Right lung (tissue), 10 donors: ENCODE data around the gene OR4F6. TPM values are rescaled to one million over a fixed set of nuclear protein-coding genes. Genes with fewer than 3 reads are reported as not detected.
A peak's percentile ranks its signal among the peaks of the same experiment; 100 is the strongest.
"Not testable (repeated sequence)": the region's sequence is repeated elsewhere in the genome, so short reads cannot be mapped to it uniquely, and the experiment has no call there.

Experiments used
- DNase-seq, 2 donors: peaks; one replicate each; pipeline ENCODE4 v3.0.0-alpha.2; 2013
- long read RNA-seq, 8 donors: transcript quantifications; one replicate each; lab custom pipeline, GENCODE V29; 2026
- polyA plus RNA-seq, 5 donors: library from polyadenylated mRNA; unstranded; fragments of 120-200 nt; gene quantifications; one replicate each; pipeline versions ENCODE4 v1.2.1 to v1.2.3, GENCODE V29; 2013; ENCODE audit warnings: inconsistent platforms in 1 of 5, low replicate concordance in 1 of 5; ENCODE audit not compliant: insufficient read length in 5 of 5, insufficient read depth in 1 of 5

The OR4F6 gene, protein sequence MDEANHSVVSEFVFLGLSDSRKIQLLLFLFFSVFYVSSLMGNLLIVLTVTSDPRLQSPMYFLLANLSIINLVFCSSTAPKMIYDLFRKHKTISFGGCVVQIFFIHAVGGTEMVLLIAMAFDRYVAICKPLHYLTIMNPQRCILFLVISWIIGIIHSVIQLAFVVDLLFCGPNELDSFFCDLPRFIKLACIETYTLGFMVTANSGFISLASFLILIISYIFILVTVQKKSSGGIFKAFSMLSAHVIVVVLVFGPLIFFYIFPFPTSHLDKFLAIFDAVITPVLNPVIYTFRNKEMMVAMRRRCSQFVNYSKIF
- polyA plus RNA-seq, result not detected
- long read RNA-seq, donor 1, result 0 reads
- long read RNA-seq, donor 2, result 0 reads
- long read RNA-seq, donor 3, result 0 reads
- long read RNA-seq, donor 4, result 0 reads
- long read RNA-seq, donor 5, result 0 reads
- long read RNA-seq, donor 6, result 0 reads
- long read RNA-seq, donor 7, result 0 reads
- long read RNA-seq, donor 8, result 0 reads

DNA sequence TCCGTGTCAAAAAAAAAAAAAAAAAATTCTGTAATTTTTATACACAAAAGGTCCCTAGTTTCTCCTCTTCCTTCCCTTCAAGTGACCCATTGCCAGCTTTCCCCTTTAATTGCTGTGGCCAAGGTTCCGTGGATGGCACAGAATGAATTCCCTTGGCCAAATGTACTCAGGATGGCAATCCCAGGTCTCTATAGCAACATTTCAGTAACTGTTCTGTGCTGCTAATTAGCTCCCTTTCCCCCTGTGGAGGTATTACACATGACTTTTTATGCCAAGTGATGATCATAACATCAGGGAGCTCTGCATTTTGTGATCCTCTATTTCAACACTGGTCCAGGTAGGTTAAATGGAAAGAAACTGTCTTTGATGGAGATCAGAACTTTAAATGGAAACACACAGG, at the start of gene OR4F6:
OR4F6 (plus strand) TSS at position 301 of the 400 bp plus-strand sequence. CDS start 2,211 bp downstream, outside the sequence.
- DNase-seq, result no peak

DNA sequence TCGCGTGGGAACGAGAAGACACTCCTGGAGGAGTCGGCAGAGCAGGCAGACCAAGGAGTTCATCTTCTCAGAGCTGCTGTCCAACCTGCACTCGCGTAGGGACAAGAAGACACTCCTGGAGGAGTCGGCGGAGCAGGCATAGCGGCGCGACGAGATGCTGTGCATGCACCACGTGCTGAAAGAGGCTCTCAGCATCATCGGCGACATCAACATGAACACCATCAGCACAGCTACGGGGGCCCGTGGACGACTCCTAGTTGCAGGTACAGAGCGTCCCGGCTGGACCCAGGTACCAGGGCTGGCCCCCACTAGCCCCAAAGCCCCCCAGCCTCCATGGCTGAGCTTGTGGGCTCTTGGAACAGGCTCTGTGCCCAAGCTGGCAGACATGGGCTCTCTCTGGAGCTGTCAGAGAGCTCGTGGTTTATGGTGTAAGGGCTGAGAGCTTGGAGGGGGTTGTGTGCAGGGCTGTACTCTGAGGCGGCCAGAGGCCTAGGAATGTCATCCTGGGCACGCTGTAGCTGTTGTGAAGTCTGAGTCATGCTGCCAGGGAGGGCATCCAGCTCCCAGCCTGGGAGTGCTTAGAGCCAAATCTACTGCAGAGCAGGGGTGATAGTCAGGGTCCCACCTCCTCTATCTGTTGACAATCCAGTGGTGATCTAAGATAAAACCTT, 38.5 kb upstream of the OR4F6 start:
- not testable (repeated sequence) for DNase-seq

DNA sequence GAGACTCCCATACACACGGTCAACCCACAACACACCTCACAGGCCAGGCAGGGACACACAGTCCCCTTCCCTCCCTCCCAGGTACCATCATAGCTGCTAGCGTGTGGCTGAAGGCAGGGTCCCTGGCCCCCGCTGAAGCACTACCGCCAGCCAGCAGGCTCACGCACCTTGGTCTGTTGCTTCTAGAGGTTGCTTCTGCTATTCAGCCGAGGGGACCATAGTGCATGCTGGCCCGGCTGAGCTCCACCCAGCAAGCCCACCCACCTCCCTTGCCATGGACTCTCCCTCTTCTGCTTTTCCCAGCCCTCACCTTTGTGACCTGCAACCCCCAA, 38.0 kb upstream of the OR4F6 start:
- not testable (repeated sequence) for DNase-seq

DNA sequence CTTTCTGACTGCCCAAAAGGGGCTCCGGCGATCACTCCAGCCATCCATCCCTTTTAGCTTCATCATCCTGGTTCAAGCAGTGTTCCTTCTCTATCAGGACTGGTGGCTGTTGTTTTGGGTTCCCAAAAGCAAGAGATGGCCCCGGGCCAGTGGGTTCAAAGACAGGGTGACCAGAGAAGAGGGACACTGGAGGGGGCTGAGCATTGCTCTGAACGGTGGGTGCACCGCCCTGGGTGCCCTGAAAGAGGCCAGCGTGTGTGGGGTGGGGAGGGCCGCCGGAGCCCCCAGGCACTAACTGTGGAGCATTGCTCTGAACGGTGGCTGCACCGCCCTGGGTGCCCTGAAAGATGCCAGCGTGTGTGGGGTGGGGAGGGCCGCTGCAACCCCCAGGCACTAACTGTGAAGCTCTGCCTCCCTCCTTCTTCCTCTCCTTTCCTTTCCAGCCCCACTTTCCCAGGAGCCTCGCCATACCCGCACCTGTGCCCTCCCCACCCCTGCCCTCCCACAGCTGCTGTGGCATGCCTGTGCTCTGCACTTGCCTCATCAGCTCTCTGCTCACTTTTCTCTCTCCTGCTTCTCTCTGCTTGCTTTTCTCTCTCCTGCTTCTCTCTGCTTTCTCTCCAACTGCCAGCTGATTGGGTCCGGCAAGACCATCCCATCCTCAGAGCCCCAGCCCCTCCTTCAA, 37.4 kb upstream of the OR4F6 start:
- no peak for DNase-seq

DNA sequence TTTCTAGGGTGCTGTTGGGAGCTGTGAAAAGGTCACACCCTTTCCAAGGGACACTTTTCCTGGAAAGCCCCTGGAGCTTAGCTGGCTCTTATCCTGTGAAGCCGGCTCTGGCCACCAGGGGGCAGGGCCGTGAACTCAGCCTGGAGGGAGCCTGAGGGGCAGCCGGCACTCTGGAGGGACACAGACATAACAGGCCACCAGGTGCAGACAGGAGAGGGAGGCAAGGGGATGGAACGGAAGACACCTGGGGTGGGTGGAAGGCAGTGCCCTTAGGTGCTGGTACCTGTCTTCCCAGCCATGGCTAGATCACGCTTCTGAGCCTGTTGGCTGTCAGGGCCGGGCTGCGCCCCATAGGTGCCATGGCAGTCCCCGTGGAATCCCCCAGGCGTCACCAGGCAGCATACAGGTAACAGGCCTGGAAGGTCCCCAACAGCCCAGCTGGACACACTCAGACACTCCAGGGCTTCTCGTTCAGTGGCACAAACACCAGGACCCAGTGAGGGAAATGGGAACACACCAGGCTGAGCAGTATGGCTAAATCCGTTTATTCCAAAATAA, 36.1 kb upstream of the OR4F6 start:
- DNase-seq, result not testable (repeated sequence)

DNA sequence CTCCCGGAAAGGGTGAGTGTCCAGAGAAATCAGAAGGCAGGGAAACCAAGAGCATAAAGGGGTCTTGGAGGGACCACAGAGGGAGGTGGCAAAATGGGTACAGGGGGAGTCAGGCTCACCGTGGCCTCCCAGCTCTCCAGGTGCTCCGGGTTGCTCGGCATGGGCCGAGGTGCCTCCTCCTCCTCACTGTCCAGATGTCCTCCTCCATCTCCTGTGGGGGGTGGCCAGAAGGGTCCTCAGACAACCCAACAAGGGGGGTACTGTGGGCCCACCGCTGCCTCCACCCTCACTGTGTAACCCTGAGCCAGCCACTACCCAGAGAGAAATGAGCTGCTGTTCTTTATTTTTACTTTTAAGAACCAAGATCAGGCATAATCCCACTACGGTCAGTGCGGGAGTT, 30.4 kb upstream of the OR4F6 start:
- DNase-seq, result no peak

DNA sequence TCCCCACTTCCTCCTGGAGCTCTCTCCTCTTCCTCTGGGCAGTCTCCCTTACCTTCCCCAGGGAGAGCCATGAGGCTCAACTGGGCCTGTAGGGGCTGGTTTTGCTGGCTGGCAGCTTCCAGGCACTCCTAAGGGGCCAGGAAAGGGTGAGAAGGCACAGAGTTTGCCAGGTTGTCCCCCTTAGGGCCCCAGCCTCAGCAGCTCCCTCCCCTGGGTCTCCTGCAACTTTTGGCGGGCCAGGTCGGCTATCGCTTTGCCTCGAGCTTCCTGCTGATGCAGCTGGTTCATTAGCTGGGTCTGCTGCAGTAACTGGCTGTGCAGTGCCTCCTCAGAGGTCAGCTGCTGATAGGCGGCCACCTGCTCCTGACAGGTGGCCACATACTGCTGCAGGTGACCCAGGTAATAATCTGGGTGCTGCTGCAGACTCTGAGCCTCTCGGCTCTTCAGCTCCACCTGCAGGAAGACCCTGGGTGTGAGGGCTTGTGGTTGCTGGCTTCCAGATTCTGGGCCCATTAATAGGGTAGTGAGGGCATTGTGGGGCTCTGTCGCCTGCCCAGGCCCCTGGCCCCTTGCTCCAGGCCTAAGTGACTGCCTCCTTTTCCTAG, 29.7 kb upstream of the OR4F6 start:
- no peak for DNase-seq

DNA sequence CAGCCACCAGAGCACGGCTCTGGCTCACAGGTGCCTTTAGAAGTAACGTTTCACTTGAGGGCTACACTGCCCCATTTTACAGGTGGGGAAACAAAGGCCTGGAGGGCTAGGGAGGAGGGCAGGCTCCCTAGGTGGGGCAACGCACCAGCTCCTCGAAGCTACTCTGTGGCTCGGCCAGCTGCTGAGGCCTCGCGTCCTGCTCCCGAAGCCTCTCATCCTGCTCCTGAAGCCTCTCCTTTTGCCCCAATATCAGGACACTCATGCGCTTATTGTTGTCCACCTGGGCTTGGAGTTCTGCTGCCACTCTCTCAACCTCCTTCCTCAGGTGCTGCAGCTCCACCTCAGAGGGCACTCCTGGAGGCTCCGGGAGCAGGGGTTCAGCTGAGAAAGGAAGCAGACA, 28.2 kb upstream of the OR4F6 start:
- DNase-seq, result no peak

DNA sequence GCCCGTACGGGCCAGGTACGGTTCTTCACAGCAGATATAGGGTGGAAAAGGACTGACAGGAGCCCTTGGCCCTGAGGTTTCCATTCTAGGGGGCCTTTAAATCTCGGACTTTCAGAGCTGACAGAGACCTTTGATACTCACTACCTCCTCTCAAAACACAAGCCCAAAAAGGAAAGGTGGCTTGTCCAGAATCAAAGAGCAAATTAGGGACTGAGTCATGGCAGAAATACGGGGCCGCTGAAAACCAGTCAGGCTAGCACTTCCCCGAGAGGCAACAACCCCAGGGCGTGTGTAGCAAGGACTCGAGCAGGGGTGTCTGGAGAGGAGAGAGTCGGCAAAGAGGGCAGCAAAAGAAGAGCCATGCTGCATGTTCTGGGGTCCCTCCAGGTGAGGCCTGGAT, 24.7 kb upstream of the OR4F6 start:
- not testable (repeated sequence) for DNase-seq

DNA sequence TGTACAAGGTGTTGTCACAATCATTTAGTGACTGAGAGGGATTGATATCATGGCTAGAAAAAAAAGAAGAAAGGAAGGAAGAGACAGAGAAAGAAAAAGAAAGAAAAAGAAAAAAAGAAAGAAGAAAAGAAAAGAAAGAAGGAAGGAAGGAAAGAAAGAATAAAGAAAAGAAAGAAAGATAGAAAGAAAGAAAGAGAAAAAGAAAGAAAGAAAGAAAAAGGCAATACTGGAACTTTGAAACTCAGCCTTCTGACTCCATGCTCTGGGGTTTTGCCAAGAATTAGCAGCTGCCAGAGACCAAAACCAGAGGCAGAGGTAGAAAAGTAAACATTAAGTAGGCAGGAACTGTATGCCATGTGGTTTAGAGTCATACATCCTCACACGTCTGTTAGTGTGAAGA, 23.1 kb upstream of the OR4F6 start:
- DNase-seq, result peak in 1 of 2 donors; percentile 7

DNA sequence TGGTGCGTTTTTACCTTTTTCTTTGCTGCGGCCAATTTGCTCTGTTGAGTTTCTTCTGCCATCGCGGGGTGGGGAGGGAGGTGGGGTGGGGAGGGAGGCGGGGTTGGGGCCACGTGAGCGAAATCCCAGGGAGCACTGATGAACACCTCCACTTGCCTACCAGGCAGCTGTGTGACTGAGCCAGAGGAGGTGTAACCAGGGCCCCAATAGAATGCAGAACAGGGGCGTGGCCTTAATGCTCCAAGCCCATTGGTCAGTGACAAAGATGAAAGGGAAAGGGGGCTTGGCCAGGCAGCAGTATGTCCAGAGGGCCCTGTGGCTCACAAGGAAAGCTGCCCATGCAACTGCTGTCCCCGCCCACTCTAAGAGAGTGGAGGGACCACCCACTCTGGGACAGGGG, 21.4 kb upstream of the OR4F6 start:
- DNase-seq, result no peak

DNA sequence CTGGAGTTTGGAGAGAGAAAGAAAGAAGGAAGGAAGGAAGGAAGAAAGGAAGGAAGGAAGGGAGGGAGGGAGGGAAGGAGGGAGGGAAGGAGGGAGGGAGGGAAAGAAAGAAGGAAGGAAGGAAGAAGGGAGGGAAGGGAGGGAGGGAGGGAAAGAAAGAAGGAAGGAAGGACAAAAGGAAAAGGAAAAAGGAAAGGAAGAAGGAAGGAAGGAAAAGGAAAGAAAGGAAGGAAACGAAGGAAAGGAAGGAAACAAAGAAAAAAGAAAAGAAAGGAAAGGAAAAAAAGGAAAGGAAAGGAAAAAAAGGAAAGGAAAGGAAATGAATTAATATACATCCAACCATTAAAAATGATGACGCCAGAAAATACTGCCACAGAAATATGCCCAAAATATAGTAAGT, 18.7 kb upstream of the OR4F6 start:
- no peak for DNase-seq

DNA sequence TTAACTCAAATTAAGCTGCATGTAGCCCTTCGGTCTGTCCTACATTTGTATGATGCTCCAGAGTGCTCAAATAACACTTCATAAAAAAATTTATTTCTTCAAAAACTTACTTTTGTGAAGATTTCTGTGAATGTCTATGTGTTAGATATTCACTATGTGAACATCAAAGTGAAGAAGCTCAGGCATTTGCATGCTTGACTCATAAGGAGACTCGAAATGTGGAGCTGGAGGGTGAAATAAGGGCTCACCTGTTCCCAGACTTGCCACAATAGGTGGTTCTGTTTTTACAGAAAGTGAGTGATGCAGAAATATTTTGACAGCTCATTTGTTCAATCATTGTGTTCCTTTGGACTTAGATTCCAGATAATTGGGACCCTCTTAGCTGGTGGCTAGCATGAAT, 16.9 kb upstream of the OR4F6 start:
- not testable (repeated sequence) for DNase-seq

DNA sequence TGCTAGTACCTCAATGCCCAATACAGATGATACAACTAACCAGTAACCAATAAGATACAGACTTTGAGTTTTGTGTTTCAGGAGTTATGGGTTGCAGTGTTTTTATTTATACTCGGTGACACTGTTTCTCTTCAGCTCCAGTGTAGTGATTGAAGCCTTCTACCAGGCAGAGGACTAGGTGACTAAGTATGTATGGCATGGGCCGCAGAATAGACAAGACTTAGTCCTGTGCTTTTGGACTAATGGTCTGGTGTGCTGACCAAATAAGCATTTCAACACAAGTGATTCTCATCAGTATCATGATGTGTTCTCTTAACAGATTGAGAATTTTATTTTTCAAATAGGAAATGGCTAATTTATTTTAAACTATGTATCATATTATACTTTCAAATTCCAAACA, 15.3 kb upstream of the OR4F6 start:
- DNase-seq, result not testable (repeated sequence)

DNA sequence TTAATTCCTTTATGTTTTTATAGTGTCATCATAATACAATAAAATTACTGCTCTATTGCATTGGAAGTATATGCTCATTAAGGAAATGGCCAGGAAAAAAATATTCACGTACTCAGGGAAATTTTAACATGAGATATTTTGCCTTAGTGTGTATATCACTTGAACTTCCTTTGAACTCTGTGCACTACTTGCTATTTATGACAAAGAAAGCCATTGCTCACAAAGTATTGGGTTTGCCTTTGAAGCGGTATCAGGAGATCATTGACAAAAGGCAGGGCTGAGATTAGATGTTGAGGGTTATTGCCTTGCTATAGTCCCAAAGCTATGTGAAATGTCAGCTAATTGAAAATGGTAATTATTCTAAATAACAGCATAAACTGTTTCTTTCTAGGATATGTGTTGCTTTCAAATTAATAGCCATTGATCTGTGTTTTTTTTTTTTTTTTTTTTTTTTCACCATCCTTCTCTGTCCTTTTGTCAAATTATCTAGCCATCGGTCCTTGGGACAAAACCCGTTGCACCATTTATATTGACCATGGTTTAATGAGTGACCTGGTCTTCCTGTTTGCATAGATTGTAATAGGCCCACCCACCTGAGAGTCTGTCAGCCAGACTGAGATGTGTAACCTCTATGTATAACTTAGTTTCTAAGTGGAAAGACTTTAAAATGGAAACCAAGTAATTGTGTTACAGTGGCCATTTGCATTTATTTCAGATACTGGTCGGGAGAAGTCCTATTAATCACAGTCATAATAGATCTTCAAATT, 14.6 kb upstream of the OR4F6 start:
- not testable (repeated sequence) for DNase-seq

DNA sequence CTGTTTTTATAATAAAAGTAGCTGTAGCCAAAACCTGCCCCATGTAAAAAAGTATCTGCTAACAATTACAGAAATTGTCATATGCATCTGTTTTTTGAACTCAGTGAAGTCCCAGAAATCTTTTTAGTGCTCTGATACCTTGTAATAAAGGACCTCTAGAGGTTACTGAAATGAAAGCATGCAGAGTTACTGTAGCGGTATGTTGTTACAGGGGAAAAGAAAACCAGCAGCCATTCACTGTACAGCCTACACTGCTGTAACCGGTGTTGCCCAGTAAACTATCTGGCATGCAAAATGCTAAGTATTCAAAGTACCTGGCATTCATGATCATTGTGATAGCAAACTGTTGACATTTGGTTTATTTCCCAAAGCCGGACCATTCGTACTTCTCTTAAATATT, 12.6 kb upstream of the OR4F6 start:
- not testable (repeated sequence) for DNase-seq

DNA sequence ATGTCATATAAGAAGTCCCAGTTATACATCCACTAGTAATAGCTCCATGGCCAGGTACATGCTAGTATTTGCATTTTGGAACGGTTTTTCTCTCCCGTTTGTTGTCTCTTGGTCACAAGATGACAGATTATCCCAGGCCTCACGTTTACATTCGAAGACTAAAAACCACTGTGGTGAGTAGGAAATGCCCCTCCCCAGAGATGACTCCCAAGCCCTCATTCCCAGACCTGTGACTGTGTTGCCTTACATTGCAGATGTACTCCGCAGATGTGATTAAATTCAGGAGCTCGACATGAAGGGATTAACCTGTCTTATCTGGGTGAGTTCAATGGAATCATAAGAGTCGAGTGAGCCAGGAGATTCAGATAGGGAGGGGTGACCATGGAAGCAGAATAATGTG, 9.3 kb upstream of the OR4F6 start:
- not testable (repeated sequence) for DNase-seq

DNA sequence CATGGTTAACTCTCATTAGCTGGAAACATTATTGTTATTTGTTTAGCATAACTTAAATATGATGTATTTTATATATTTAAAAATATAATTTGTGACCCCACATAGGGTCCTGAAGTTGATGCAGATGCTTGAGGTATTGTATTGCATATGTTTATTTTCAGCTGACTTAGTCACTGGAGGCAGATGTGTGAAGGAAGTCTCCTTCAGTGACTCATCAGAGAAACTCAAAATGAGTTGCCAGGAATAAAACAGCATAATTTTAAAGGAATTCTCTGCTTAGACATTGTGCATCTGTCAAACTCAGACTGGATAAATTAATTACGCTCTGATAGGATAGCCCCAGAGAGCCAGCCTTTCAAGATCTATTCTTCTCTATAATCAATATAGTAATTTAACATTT, 7.9 kb upstream of the OR4F6 start:
- no peak for DNase-seq

DNA sequence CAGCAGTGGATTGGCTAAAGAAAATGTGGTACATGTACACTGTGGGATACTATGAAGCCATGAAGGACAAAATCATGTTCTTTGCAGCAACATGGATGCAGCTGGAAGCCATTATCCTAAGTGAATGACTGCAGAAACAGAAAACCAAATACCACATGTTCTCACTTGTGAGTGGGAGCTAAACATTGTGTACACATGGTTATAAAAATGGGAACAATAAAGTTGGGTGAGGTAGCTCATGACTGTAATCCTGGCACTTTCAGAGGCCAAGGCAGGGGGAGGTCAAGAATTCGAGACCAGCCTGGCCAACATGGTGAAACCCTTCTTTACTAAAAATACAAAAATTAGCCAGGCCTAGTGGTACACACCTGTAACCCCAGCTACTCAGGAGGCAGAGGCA, 3.6 kb upstream of the OR4F6 start:
- no peak for DNase-seq

DNA sequence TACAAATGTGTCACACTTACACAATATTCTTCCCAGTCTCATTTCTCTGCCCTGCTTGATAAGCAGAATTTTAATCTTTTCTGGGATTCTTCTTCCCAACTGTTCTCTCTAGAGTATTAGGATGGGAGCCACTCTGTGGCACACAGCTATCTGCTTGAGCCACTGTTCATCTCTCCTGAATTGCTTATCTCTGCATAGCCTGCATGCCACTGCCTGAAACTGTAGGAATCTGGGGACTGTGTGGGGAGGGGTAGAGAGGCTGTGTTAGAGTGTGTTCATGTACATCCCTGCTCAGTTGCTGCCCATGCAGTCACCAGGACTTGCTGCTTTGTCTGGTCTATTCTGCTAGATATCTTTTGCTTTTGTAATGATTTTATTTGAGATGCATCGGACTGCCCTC, 2.3 kb upstream of the OR4F6 start:
- no peak for DNase-seq

DNA sequence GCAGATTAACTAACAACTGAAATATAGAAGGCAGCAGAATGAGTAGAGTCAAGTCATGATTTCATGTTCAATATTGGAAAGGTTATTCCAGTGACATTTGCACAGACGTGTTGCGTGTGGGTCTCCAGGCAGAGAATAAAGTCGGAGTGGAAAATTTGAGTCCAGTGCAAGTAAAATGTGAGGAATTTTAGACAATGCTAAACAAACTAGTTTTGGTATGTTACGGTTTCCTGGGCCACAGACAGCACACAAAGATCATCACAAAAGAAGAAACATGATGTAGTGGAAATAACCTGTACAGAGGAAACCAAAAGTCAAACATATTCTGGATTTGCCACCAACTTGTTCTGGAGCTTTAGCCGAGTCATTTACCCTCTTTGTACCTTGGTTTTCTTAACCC, 367 bp downstream of the OR4F6 start:
- no peak for DNase-seq
